Fibroblast of skin of right biceps (primary cell): Measurements from ENCODE around the gene PRSS50.

Source experiments
- DNase-seq: peaks from one replicate; pipeline ENCODE4 v3.0.0-alpha.2; 2013

The PRSS50 gene

GRCh38 chr3:46682974-46683373 lies 34.7 kb downstream of the PRSS50 start:
- no peak for DNase-seq

- DNase-seq, result no peak
These were observed 35.7 kb downstream of the PRSS50 start for GRCh38 chr3:46681856-46682540.

GRCh38 chr3:46681387-46681786 lies 36.3 kb downstream of the PRSS50 start:
- DNase-seq, result no peak

GRCh38 chr3:46680298-46680826 lies 37.3 kb downstream of the PRSS50 start:
- DNase-seq, result no peak

- no peak for DNase-seq
These were observed 38.0 kb downstream of the PRSS50 start for GRCh38 chr3:46679681-46680080.

DNA sequence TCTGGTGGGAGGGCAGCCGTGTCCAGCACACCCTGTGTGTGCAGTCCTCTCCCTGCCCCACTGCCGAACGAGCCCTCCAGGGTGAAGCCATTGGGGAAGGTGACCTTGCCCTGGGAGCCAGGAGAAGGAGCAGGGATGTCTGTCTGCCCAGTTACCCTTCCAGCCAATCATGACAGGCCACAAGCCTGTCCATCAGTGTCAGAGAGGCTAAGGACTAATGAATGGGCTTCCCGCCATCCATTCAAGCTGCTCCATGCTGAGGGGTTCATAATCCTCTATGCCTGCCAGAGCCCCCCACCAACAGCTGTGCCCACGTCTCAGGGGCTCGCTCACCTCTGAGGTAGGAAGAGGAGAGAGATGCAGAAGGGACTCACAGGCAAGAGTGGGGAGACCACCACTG lies 39.4 kb downstream of the PRSS50 start:
- DNase-seq, result no peak

DNA sequence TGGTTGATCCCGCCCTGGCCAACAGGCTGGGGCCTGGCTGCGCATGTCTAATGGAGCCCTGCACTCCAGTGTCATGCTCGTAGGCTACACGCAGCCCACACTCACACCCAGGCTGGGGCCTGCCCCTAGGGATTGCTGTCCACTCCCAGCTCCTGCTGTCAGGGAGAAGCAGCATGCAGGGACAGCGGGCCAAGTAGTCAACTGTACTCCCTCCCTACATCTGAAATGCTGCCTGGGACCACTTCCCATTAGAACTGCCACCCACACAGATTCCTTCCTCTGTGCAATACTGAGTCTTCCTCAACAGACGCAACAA lies 40.3 kb downstream of the PRSS50 start:
- no peak for DNase-seq

- no peak for DNase-seq
These were observed 40.9 kb downstream of the PRSS50 start for GRCh38 chr3:46676601-46677410.

DNA sequence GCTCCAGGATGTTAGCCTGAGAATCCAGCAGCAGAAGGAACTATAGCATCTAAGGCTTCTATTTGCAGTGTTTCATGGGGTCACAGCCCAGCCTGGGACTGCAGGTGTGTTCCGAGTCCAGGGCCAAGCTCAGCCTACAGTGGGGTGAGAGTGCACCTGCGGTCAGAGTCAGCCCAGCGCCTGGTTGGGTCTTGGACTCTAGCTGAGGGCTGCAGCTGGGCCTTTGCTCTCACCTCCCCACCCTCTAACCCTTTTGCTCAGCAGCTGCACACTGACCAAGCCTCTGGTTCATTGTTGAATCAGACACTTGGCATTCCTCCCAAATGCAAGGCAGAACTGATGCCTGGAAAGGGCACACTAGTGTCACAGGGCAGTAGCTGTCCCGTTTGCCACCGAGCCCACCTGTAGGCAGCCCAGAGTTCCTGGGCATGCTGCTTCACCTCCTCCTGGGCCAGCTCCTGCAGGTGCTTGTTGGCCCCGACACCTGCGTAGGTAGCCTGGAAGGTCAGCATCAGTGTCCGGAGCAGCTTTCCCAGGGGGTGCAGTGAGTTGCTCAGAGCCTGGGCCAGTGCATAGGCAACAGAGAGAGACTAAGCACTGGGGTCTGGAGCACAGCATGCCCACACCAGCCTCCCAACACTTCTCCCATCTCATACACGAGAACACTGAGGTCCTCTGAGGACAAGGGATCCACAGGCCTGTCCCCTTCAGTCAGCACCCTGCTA lies 41.7 kb downstream of the PRSS50 start:
- DNase-seq, result no peak

DNA sequence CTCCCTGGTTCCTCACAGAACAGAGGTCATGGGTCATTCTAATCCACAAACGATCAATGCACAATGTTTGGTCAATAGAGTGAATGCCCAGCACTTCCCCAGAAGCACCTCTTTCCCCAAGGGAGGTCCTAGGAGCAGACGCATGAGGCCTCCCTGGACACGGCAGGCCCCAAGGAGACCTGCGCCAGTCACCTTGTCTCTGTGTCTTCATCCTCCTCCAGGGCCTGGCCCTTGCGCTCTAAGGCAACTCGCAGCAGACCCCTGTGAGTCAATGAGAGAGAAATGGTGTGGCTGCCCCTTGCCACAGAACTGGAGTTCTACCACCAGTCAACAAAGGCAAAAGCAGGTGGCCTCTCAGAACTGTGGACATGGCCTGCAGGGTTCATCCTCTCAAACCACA lies 42.2 kb downstream of the PRSS50 start:
- no peak for DNase-seq

GRCh38 chr3:46674031-46674845 lies 43.4 kb downstream of the PRSS50 start:
- DNase-seq, result no peak

DNA sequence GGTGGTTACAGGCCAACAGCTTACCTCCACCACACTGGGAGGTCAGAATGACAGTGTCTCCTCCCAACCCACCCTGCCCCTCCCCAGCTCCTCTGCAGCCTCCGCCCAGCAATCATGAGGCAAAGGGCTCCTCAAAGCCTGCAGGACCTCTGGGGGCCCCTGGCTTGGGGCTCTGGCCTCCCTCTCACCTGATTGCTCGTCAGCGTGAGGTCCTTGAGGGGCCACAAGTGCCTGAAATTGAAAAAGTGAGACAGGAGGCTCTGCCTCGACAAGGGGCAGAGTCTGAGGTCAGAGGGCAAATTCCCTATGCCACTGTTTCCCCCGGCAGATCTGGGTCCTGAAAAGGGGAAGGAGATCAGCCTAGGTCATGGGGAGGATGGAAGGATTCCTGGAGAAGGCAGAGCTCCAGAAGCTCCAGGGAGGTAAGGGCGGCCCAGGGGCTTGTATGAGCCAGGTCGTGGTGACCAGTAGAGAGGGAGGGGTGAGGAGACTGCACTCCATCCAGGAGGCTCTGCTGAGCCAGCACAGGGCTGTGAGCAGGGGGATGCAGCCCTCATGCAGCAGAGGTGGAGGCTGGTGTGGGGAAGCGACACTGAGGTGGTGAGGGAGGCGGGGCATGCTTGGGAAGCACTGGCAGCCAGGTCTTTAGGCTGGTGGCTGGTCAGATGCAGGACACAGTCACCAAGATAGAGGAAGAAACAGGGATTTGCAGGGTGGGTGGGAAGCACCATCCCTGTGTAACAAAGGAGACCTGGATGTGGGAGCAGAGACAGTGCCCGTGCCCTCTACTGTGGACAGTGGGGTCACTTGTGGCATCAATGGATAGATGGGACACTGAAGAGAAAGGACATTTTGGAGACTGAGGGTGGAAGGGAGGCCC lies 44.3 kb downstream of the PRSS50 start:
- DNase-seq, result no peak

DNA sequence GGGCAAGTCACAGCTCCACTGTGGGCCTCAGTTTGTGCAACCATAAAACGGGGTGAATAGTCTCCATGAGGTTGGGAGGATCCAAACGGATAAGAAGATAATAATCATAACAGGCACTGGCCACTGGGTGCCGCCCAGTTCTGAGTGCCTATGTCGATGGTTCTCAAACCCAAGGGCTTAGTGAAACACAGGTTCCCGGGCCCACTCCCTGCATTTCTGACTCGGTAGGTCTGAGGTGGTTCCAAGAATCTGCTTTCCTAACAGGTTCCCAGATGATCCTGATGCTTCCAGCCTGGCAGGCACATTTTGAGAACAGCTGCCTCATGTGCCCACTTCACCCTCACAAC lies 45.3 kb downstream of the PRSS50 start:
- no peak for DNase-seq

GRCh38 chr3:46671541-46672348 lies 45.9 kb downstream of the PRSS50 start:
- no peak for DNase-seq

GRCh38 chr3:46670891-46671427 lies 46.7 kb downstream of the PRSS50 start:
- DNase-seq, result no peak

DNA sequence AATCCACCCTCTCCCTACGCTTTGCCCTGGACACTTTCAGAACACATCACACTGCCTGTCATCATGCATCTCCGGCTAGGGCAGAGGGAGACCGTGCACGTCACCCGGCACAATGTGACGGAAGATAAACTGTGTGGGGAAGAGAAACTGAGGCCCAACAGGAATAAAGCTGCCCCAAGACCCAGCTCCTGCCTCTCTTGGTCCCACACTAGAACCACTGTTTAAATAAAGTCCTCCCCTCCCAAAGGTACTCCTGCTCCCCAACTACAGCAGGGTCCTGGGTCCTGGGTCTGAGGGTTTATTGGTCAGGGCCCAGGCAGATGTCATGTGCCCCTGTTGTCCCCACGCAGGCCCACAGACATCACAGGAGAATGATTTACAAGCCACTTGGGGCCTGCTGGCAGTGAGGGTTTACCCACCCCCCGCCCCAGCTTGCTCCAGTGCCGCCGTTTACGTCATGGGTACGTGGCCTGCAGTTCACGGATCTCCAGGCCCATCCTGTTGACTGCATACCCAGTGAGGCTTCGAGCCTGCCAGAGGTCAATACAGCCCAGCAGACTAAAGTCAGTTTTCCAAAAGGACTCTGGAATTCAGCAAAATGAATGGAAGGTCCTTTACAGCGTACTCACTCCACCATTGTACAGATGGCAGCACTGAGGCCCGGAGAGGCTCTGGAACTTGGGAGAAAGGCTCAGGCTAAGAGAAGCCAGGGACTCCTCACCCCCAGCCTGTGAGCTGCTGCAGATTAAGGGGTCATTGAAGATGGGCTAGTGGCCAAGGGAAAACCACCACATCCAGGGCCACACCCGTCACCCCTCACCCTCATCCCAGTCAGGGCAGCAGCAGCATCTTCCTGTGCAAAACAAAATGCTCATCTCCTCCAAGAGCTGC lies 47.4 kb downstream of the PRSS50 start:
- DNase-seq, result no peak

DNA sequence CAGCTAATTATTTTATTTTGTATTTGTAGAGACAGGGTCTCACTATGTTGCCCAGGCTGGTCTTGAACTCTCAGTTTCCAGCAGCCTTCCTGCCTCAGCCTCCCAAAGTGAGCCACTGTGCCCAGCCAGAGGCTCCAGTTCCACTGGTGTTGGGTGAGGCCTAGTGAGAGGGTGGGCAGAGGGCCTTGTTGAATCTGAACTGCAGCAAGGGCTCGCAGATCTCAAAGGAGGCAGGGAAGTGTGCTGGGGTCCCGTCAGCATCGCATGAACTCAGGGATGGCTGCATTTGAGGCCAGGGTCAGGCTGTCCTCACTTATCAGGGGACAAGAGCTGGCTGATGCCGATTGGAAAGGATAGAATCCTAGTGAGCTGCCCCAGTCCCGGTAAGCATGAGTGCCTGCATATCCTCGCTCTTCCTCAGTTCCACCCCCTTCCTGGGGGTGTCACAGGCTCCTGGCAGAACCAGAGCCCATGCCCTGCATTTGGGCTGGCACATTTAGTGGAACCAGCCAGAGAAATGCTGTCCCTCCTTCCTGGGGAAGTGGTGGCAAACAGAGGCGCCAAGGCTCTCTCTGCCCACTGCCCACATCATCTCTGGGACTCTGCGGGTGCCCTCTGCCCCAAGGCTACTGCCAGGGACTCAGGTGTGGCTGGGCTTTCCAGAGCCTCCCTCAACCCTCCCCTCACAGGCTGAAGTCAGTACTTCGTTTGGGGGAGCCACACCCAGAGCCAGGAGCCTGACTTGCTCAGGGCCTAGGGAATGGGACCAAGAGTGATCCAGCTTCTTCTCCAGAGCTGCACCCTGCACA lies 48.3 kb downstream of the PRSS50 start:
- DNase-seq, result no peak

DNA sequence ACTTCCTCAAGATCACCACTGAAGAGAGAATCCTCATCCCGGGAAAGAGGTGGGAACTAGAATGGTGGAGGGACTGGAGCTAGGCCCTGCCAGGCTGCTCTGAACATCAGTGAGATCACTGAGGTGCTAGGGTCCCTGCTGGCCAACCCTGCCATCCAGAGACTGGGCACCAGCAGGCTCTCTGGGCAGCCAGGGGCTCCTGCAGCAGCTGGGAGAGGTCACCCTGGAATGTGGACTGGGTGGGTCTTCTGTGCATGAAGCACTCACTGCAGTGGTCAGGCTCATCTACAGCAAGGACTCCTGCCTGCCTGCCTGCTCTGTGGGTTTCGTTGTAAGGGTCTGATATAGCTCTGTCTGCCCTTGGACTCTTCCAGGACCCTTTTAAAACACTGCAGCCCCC lies 49.1 kb downstream of the PRSS50 start:
- DNase-seq, result no peak

GRCh38 chr3:46668116-46668515 lies 49.6 kb downstream of the PRSS50 start:
- no peak for DNase-seq
